Measurements from ENCODE around the gene COG8. TPM values are rescaled to one million over a fixed set of nuclear protein-coding genes. Genes with fewer than 3 reads are reported as not detected.

COG8 gene
- total RNA-seq, 3 donors from 2014 or later (not counting 1 experiment from before 2014, with no cell fraction given): 26.3 to 34.6 (median 29.0) TPM

- H3K27me3 Mint-ChIP-seq (ENCODE audit: low read depth in 2 of 2): no peaks in the 10 kb centered on the region
- no peaks in the 10 kb centered on the region for H3K4me1 ChIP-seq (ENCODE audit: control insufficient read depth, insufficient read depth, low read length)
- no peak overlapping the region for H3K27ac ChIP-seq (ENCODE audit: low read length)
- no peak overlapping the region for H3K4me3 ChIP-seq (ENCODE audit: low read length)
- no peak for TF ChIP-seq CTCF (IDR thresholded peaks at IDR 0.05)
- no peak for ATAC-seq
- no peaks in the 10 kb centered on the region for H3K27me3 ChIP-seq (ENCODE audit: control insufficient read depth, insufficient read depth, low read length)
- no peak overlapping the region for H3K4me3 Mint-ChIP-seq
- H3K9me3 ChIP-seq (ENCODE audit: control insufficient read depth, insufficient read depth, low read length): no peaks in the 10 kb centered on the region
- H3K36me3 ChIP-seq (ENCODE audit: control insufficient read depth, insufficient read depth, low read length): peaks cover 31% of the 10 kb centered on the region
- 97% methylated on average over 9 of the region's 10 CpGs for WGBS (ENCODE audit: insufficient coverage)
- H3K27ac Mint-ChIP-seq: peak overlapping the region in 1 of 2 donors; percentile 65
- H3K4me1 Mint-ChIP-seq: peaks cover 4 to 13% of the 10 kb centered on the region in 2 donors
- H3K36me3 Mint-ChIP-seq: no peaks in the 10 kb centered on the region
- intact Hi-C loops (cut with micrococcal nuclease): no loop called here
- no peaks in the 10 kb centered on the region for H3K9me3 Mint-ChIP-seq
- no peak for DNase-seq
Measured at GRCh38 chr16:69376393-69377059, 37.2 kb upstream of the COG8 start.

GRCh38 chr16:69373019-69373418, 33.7 kb upstream of the COG8 start:
- DNase-seq (no peak), ATAC-seq (no peak)
- intact Hi-C loops (cut with micrococcal nuclease): no loop called here
- H3K9me3 ChIP-seq (ENCODE audit: control insufficient read depth, insufficient read depth, low read length): no peaks in the 10 kb centered on the region
- peaks cover 33% of the 10 kb centered on the region for H3K36me3 ChIP-seq (ENCODE audit: control insufficient read depth, insufficient read depth, low read length)
- H3K27ac ChIP-seq (ENCODE audit: low read length): no peak overlapping the region
- H3K9me3 Mint-ChIP-seq: no peaks in the 10 kb centered on the region
- no peaks in the 10 kb centered on the region for H3K4me1 ChIP-seq (ENCODE audit: control insufficient read depth, insufficient read depth, low read length)
- TF ChIP-seq CTCF (IDR thresholded peaks at IDR 0.05): no peak
- H3K4me1 Mint-ChIP-seq: peaks cover 4 to 6% of the 10 kb centered on the region in 2 donors
- no peak overlapping the region for H3K4me3 ChIP-seq (ENCODE audit: low read length)
- WGBS (ENCODE audit: insufficient coverage): 100% methylated on average over 1 of the region's 1 CpG
- no peak overlapping the region for H3K4me3 Mint-ChIP-seq
- no peaks in the 10 kb centered on the region for H3K27me3 Mint-ChIP-seq (ENCODE audit: low read depth in 2 of 2)
- no peaks in the 10 kb centered on the region for H3K27me3 ChIP-seq (ENCODE audit: control insufficient read depth, insufficient read depth, low read length)
- peaks cover 10% of the 10 kb centered on the region for H3K36me3 Mint-ChIP-seq
- H3K27ac Mint-ChIP-seq: no peak overlapping the region

- peaks cover 0 to 6% of the 10 kb centered on the region in 2 donors for H3K4me1 Mint-ChIP-seq
- 70% methylated on average over 1 of the region's 2 CpGs for WGBS (ENCODE audit: insufficient coverage)
- no peaks in the 10 kb centered on the region for H3K27me3 Mint-ChIP-seq (ENCODE audit: low read depth in 2 of 2)
- no peak overlapping the region for H3K4me3 Mint-ChIP-seq
- H3K27ac Mint-ChIP-seq: peak overlapping the region in 1 of 2 donors; percentile 18
- DNase-seq (no peak), ATAC-seq (no peak)
- TF ChIP-seq CTCF (IDR thresholded peaks at IDR 0.05): no peak
- no peak overlapping the region for H3K4me3 ChIP-seq (ENCODE audit: low read length)
- H3K27ac ChIP-seq (ENCODE audit: low read length): no peak overlapping the region
- no peaks in the 10 kb centered on the region for H3K4me1 ChIP-seq (ENCODE audit: control insufficient read depth, insufficient read depth, low read length)
- no peaks in the 10 kb centered on the region for H3K27me3 ChIP-seq (ENCODE audit: control insufficient read depth, insufficient read depth, low read length)
- H3K9me3 ChIP-seq (ENCODE audit: control insufficient read depth, insufficient read depth, low read length): no peaks in the 10 kb centered on the region
- peaks cover 41% of the 10 kb centered on the region for H3K36me3 ChIP-seq (ENCODE audit: control insufficient read depth, insufficient read depth, low read length)
- intact Hi-C loops (cut with micrococcal nuclease): no loop called here
- peaks cover 10% of the 10 kb centered on the region for H3K36me3 Mint-ChIP-seq
- H3K9me3 Mint-ChIP-seq: no peaks in the 10 kb centered on the region
Measured at GRCh38 chr16:69371564-69371963, 32.2 kb upstream of the COG8 start.

GRCh38 chr16:69368866-69369265, 29.5 kb upstream of the COG8 start:
- no peaks in the 10 kb centered on the region for H3K9me3 Mint-ChIP-seq
- peaks cover 17% of the 10 kb centered on the region for H3K36me3 Mint-ChIP-seq
- peaks cover 10 to 11% of the 10 kb centered on the region in 2 donors for H3K4me1 Mint-ChIP-seq
- no peak for TF ChIP-seq CTCF (IDR thresholded peaks at IDR 0.05)
- intact Hi-C loops (cut with micrococcal nuclease): no loop called here
- no peak for ATAC-seq
- Histone ChIP-seq H3K27me3 (ENCODE audit: control insufficient read depth, insufficient read depth, low read length) (no peaks in the 10 kb centered on the region), H3K4me1 (ENCODE audit: control insufficient read depth, insufficient read depth, low read length) (no peaks in the 10 kb centered on the region), H3K27ac (ENCODE audit: low read length) (no peak overlapping the region), H3K4me3 (ENCODE audit: low read length) (no peak overlapping the region), H3K36me3 (ENCODE audit: control insufficient read depth, insufficient read depth, low read length) (peaks cover 58% of the 10 kb centered on the region), H3K9me3 (ENCODE audit: control insufficient read depth, insufficient read depth, low read length) (no peaks in the 10 kb centered on the region)
- no peak overlapping the region for H3K27ac Mint-ChIP-seq
- no peaks in the 10 kb centered on the region for H3K27me3 Mint-ChIP-seq (ENCODE audit: low read depth in 2 of 2)
- 99% methylated on average over 3 of the region's 4 CpGs for WGBS (ENCODE audit: insufficient coverage)
- no peak for DNase-seq
- H3K4me3 Mint-ChIP-seq: no peak overlapping the region
